WTC11 (cell line): ENCODE results near the gene GRIK2. TPM values are rescaled to one million over a fixed set of nuclear protein-coding genes. Genes with fewer than 3 reads are reported as not detected.

Experiments used
- ATAC-seq: fragments of 200-7000 bp; cut with Tn5 transposase; 2 replicates; pipeline ENCODE4 v1.10.0; 2021; ENCODE audit warnings: mild to moderate bottlenecking, moderate library complexity
- CTCF ChIA-PET: fragments of 300-600 bp; sonication (Branson Sonifier 250); formaldehyde crosslinking; loops from one replicate; lab custom pipeline; 2021; ENCODE audit warnings: antibody characterized with exemption; lab: Charles Lee
- POLR2A ChIA-PET: fragments of 350-600 bp; sonication (Branson Sonifier 250); formaldehyde crosslinking; loops from one replicate; lab custom pipeline; 2021; ENCODE audit warnings: antibody characterized with exemption; lab: Charles Lee
- DNase-seq: peaks from one replicate; pipeline ENCODE4 v3.0.0; 2021; ENCODE audit warnings: low spot score
- H3K27ac Mint-ChIP-seq: 2 replicates; pipeline ENCODE4 v1.8.0; 2021; ENCODE audit warnings: mixed read lengths
- H3K27me3 Mint-ChIP-seq: 2 replicates; pipeline ENCODE4 v1.8.0; 2021; ENCODE audit warnings: low read depth, mild to moderate bottlenecking, moderate library complexity, mixed read lengths
- H3K36me3 Mint-ChIP-seq: 2 replicates; pipeline ENCODE4 v1.8.0; 2021; ENCODE audit warnings: mixed read lengths
- H3K4me1 Mint-ChIP-seq: 2 replicates; pipeline ENCODE4 v1.8.0; 2022; ENCODE audit warnings: mixed read lengths
- H3K4me3 Mint-ChIP-seq: 2 replicates; pipeline ENCODE4 v1.8.0; 2021; ENCODE audit warnings: mild to moderate bottlenecking, moderate library complexity, mixed read lengths
- H3K9me3 Mint-ChIP-seq: 2 replicates; pipeline ENCODE4 v1.8.0; 2021; ENCODE audit warnings: mixed read lengths
- AFF4 ChIP-seq: sonication (generic); formaldehyde crosslinking; IDR thresholded peaks from 2 replicates; pipeline ENCODE4 v1.8.1; 2023; ENCODE audit warnings: mild to moderate bottlenecking, missing genetic modification reagents, borderline replicate concordance
- ARID4B ChIP-seq: sonication (generic); formaldehyde crosslinking; IDR thresholded peaks from 2 replicates; pipeline ENCODE4 v1.8.0; 2023; ENCODE audit warnings: missing genetic modification reagents, mild to moderate bottlenecking, borderline replicate concordance
- ATF1 ChIP-seq: sonication (generic); formaldehyde crosslinking; IDR thresholded peaks from 2 replicates; pipeline ENCODE4 v1.8.1; 2023; ENCODE audit warnings: mild to moderate bottlenecking, moderate library complexity, missing genetic modification reagents
- ATF2 ChIP-seq: sonication (generic); formaldehyde crosslinking; IDR thresholded peaks from 2 replicates; pipeline ENCODE4 v1.8.1; 2022; ENCODE audit warnings: low read depth, missing genetic modification reagents, borderline replicate concordance
- CBFB ChIP-seq: sonication (generic); formaldehyde crosslinking; IDR thresholded peaks from 2 replicates; pipeline ENCODE4 v1.8.1; 2022; ENCODE audit warnings: mild to moderate bottlenecking, low read depth, missing genetic modification reagents
- ETV6 ChIP-seq: sonication (generic); formaldehyde crosslinking; IDR thresholded peaks from 2 replicates; pipeline ENCODE4 v1.8.1; 2022; ENCODE audit warnings: mild to moderate bottlenecking, missing genetic modification reagents
- MYBL2 ChIP-seq: sonication (generic); formaldehyde crosslinking; IDR thresholded peaks from 2 replicates; pipeline ENCODE4 v1.8.1; 2023; ENCODE audit warnings: mild to moderate bottlenecking, moderate library complexity, missing genetic modification reagents
- NFATC4 ChIP-seq: fragments of 250-450 bp; sonication (Bioruptor Pico); IDR thresholded peaks from 2 replicates; pipeline ENCODE4 v1.9.0; 2021; ENCODE audit warnings: mild to moderate bottlenecking
- STAT6 ChIP-seq: sonication (generic); formaldehyde crosslinking; conservative IDR thresholded peaks from 2 replicates; pipeline ENCODE4 v1.8.1; 2023; ENCODE audit warnings: mild to moderate bottlenecking, low read depth, missing genetic modification reagents, moderate library complexity
- TEAD1 ChIP-seq: sonication (generic); formaldehyde crosslinking; IDR thresholded peaks from 2 replicates; pipeline ENCODE4 v1.8.0; 2022; ENCODE audit warnings: mild to moderate bottlenecking, missing genetic modification reagents
- USF1 ChIP-seq: sonication (generic); formaldehyde crosslinking; IDR thresholded peaks from 2 replicates; pipeline ENCODE4 v1.8.0; 2022; ENCODE audit warnings: mild to moderate bottlenecking, missing genetic modification reagents
- ZNF423 ChIP-seq: fragments of 250-450 bp; sonication (Bioruptor Pico); IDR thresholded peaks from 2 replicates; pipeline ENCODE4 v2.1.2; 2022; ENCODE audit warnings: mild to moderate bottlenecking, moderate library complexity
- total RNA-seq: library from RNA; stranded (reverse); gene quantifications from 3 replicates; pipeline ENCODE4 v1.2.3, GENCODE V29; 2021

The GRIK2 gene
- total RNA-seq, 1 experiment from 2014 or later = 2.7 TPM

GRCh38 chr6:101392586-101393230 lies 800 bp upstream of the GRIK2 start (continued):
- no peak for TF ChIP-seq ATF2 (CRISPR knock-in tag)

- Mint-ChIP-seq H3K9me3 (no peaks in the 10 kb centered on the region), H3K27ac (no peak overlapping the region), H3K27me3 (peaks cover 67% of the 10 kb centered on the region), H3K4me3 (peak overlapping the region; percentile 90), H3K36me3 (no peaks in the 10 kb centered on the region), H3K4me1 (peaks cover 24% of the 10 kb centered on the region)
- TF ChIP-seq ZNF423 (CRISPR knock-in tag) (no peak), ETV6 (0 out of 2 replicates have a peak, but pooled peaks have one; percentile 9)
- ATAC-seq = peak; percentile 11
- DNase-seq = no peak
- CTCF ChIA-PET = interaction anchor here (0.5 to 1.5 kb wide), 6 partner anchors 9 to 663 kb away, joined by 3 to 6 read pairs (median 3); no protein-coding TSS in a partner anchor
- POLR2A ChIA-PET = no interaction called here
Measured at GRCh38 chr6:101393829-101394251, 332 bp downstream of the GRIK2 start.

- Mint-ChIP-seq H3K4me1 (peaks cover 32% of the 10 kb centered on the region), H3K27ac (no peak overlapping the region), H3K27me3 (peaks cover 76% of the 10 kb centered on the region), H3K4me3 (peak overlapping the region; percentile 90; the same call in 1 of the 2 replicates), H3K36me3 (no peaks in the 10 kb centered on the region), H3K9me3 (no peaks in the 10 kb centered on the region)
- ATAC-seq (no peak), DNase-seq (no peak)
- TF ChIP-seq TEAD1 (no peak), MYBL2 (CRISPR knock-in tag) (no peak)
- ChIA-PET POLR2A (no interaction called here), CTCF (no interaction called here)
Measured at GRCh38 chr6:101394936-101395335, 1.4 kb downstream of the GRIK2 start.

GRCh38 chr6:101395345-101395744 lies 1.8 kb downstream of the GRIK2 start:
- DNase-seq (no peak), ATAC-seq (no peak)
- H3K36me3 Mint-ChIP-seq = no peaks in the 10 kb centered on the region
- no peak overlapping the region for H3K27ac Mint-ChIP-seq
- POLR2A ChIA-PET = no interaction called here
- peaks cover 76% of the 10 kb centered on the region for H3K27me3 Mint-ChIP-seq
- H3K9me3 Mint-ChIP-seq = no peaks in the 10 kb centered on the region
- no peak for TF ChIP-seq CBFB (CRISPR knock-in tag)
- TF ChIP-seq, all 79 proteins: peak for 0
- no peak overlapping the region for H3K4me3 Mint-ChIP-seq
- CTCF ChIA-PET = no interaction called here
- peaks cover 36% of the 10 kb centered on the region for H3K4me1 Mint-ChIP-seq

- H3K27me3 Mint-ChIP-seq = peaks cover 76% of the 10 kb centered on the region
- H3K4me3 Mint-ChIP-seq = no peak overlapping the region
- TF ChIP-seq ATF1 (CRISPR knock-in tag) (no peak), ARID4B (CRISPR knock-in tag) (0 out of 2 replicates have a peak, but pooled peaks have one; percentile 42), USF1 (no peak), STAT6 (no peak), AFF4 (CRISPR knock-in tag) (no peak), NFATC4 (CRISPR knock-in tag) (no peak)
Measured at GRCh38 chr6:101396548-101397173, 3.2 kb downstream of the GRIK2 start.

More at GRCh38 chr6:101396548-101397173, 3.2 kb downstream of the GRIK2 start:
- DNase-seq = peak; percentile 78
- no peak for ATAC-seq
- Mint-ChIP-seq H3K9me3 (no peaks in the 10 kb centered on the region), H3K36me3 (no peaks in the 10 kb centered on the region), H3K27ac (no peak overlapping the region), H3K4me1 (peaks cover 44% of the 10 kb centered on the region)
- POLR2A ChIA-PET = no interaction called here
- CTCF ChIA-PET = no interaction called here
